C4-2B (cell line): ENCODE results near the gene CELSR1.

Source experiments
- CTCF ChIP-seq: fragments of 450-650 bp; conservative IDR thresholded peaks from 2 replicates; pipeline ENCODE4 v1.5.1; 2017; ENCODE audit warnings: mild to moderate bottlenecking
- ZFX ChIP-seq: fragments of 450-650 bp; IDR thresholded peaks from 2 replicates; pipeline ENCODE4 v1.6.1; 2017

GRCh38 chr22:46386312-46386711 lies 151.1 kb downstream of the CELSR1 start:
- TF ChIP-seq CTCF (no peak), ZFX (no peak)
